Uterus (tissue), 2 donors: ENCODE results near the gene SMIM38.

Experiments
- CTCF ChIP-seq, 4 experiments: fragments of 200-600 bp in 2 of 4; fragments of 450-650 bp in 2 of 4; sonication (generic) in 2 of 4; IDR thresholded peaks; one replicate each; pipeline ENCODE4 v1.5.1; 2016 to 2019; ENCODE audit warnings: antibody characterized with exemption in 4 of 4, mild to moderate bottlenecking in 2 of 4, moderate library complexity in 1 of 4
- POLR2A ChIP-seq, 2 donors: fragments of 450-650 bp; IDR thresholded peaks; one replicate each; pipeline ENCODE4 v1.6.1; 2016; ENCODE audit warnings: antibody characterized with exemption in 2 of 2, mild to moderate bottlenecking in 1 of 2, moderate library complexity in 1 of 2

- no peak for TF ChIP-seq CTCF (IDR thresholded peaks at IDR 0.05)
- no peak for TF ChIP-seq POLR2A (IDR thresholded peaks at IDR 0.05)
Measured at GRCh38 chr11:69133251-69133650, 22.5 kb upstream of the SMIM38 start.
